ENCODE measurements around the gene ST6GALNAC6.
A peak's percentile ranks its signal among the peaks of the same experiment; 100 is the strongest.

The ST6GALNAC6 gene

DNA sequence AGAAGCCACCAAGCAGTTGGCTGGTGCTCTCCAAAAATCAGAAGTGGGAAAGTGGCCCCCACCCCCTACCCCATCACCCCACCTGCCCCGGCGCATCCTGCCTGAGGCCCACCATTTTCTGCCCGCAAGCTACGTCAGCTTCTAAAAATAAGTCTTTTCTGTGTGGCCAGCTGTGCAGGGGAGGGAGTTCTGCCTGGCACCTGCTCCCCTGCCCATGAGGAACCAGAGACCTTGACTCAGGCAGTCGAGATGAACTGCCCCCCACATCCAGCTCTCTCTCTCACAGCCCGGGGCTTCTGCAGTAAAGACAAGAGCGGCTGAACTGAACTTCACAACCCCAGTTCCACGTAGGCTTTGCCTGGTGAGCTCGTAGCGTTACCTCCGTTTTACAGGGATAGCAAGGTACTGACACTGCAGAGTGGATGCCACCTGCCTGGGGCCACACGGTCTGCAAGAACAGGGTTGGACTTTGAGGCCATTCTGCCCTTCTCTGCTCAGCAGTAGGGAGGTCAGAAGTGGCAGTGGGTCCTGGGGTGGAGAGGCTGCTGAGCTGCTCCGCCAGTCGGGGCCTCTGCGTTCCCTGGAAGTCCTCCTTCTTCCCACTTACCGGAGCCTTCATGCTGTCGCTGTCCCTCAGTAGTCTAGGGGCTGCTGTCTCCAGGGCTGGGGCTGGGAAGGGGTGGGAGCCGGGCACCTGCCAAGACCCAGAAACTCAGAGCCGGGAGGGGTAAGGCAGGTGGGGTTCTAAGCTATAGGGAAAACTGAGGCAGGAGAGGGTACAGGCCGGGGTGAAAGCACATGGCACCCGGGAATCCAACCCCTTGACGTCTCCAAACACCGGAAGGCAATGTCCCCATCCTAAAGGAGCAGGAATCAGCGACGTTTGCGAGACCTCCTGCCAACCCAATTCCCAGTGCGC lies 16.7 kb upstream of the ST6GALNAC6 start:
- no peak for DNase-seq

DNA sequence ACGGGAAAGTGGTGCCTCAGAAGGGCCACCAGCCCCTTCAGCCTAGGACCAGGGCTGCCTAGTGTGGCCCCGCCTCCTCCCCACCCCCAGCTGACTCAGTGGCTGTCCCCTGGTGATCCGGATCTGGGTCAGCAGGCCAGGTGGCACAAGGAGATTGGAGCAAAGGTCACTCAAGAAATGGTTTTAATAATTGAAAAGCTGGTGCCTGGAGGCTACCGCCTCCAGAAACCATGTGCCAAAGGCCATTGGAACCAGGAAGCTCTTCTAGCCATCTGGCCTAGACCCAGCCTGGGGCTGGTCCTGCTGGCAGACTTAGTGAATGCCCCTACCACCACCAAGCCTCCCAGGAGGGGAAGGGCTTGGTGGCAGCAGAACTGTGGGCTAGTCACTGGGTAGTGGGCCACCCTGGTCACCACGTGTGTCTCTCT lies 15.9 kb upstream of the ST6GALNAC6 start:
- no peak for DNase-seq

DNA sequence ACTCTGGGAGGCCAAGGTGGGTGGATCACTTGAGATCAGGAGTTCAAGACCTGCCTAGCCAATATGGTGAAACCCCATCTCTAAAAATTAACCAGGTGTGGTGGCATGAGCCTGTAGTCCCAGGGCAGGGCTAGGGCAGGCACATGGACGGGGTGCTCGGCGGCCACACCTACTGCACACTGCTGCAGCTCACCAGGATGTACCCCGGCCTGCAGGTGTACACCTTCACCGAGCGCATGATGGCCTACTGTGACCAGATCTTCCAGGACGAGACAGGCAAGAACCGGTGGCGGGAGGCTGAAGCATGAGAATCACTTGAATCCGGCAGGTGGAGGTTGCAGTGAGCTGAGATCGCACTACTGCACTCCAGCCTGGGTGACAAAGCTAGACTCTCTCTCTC lies 14.3 kb upstream of the ST6GALNAC6 start:
- no peak for DNase-seq

DNA sequence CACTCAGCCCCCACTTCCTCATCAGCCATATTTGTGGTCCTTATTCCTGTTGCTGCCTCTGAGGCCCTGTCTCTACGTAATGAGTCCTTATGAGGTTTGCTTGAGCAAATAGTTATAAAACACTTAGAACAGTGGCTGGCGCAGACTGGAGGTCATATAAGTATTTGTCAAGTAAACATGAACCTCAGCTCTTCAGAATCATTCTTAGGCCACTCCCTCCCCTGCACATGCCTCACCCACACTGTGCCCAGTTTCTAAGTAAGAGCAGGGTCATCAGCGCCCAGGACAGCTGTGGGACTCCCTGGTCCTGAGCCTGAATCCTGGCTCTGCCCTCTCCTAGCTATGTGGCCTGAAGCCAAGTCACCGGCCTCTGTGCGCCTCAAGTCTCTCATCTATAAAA lies 13.5 kb upstream of the ST6GALNAC6 start:
- no peak for DNase-seq

DNA sequence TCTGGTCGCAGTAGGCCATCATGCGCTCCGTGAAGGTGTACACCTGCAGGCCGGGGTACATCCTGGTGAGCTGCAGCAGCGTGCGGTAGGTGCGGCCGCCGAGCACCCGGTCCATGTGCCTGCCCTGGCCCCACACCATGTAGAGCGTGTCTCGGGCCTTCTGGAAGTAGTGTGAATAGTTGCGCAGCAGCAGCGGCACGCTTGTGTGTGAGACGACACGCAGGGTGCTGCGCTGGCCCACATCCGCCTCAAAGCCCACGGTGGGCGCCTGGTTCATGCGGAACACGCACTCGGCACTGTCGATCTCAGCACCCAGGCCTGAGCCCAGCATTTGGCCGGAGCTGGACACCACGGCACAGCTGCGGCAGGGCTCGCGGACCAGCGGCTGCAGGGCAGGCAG lies 12.9 kb upstream of the ST6GALNAC6 start:
- DNase-seq, result no peak

DNA sequence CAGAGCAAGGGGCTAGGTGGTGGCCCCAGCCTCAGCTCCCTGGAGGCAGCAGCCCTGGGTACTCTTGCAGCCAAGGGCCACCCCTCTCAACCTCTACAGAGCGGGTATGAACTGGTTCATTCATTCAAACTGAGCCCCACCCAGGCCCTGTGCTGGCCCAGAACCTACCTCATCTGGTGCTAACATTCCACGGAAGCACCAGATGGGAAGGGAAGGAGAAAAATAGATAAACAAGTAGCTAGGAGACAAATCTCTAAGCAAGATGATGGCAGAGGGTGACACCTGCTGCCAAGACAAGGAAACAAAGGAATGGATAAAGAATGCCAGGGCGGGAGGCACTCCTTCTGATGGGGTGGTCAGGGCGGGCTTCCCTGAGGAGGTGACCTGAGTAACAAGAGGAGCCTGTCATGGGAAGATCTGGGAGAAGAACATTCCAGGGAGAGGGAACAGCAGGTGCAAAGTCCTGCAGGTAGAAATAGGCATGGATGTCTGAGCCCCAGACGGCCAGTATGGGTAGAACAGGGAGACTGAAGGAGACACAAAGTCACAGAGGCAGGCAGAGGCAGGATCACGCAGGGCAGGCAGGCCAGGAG lies 11.3 kb upstream of the ST6GALNAC6 start:
- DNase-seq, result no peak

DNA sequence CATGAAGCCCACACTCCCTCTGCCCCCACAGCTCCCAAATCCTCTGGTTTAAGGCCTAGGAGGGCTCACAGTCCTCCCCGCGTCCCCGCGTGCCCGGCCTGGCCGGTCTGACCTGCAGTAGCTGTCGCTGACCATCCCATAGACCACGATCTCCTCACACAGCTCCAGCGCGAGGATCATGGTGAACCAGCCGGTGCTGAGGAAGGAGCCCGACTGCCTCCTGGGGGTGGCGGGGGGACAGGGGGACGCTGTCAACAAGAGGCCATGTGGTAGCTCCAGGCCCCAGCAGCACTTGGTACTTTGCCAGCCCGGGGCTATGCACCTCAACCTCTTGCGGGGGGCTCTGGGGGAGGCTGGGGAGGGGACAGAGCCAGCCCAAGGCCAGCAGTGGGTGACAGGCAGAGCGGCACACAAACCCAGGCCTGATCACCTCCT lies 10.5 kb upstream of the ST6GALNAC6 start:
- no peak for DNase-seq

DNA sequence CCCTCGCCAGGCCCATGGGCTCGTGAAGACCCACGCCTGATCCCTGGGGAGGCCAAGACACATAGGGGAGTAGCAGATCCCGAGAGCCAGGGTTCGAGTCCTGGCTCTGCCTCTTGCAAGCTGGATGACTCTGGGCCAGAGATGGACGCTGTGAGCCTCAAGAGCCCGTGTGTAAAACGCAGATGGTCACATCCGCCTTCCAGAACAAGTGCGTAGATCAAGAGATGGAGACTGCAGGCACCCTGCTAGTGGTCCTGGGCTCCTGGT lies 9.2 kb upstream of the ST6GALNAC6 start:
- no peak for DNase-seq

DNA sequence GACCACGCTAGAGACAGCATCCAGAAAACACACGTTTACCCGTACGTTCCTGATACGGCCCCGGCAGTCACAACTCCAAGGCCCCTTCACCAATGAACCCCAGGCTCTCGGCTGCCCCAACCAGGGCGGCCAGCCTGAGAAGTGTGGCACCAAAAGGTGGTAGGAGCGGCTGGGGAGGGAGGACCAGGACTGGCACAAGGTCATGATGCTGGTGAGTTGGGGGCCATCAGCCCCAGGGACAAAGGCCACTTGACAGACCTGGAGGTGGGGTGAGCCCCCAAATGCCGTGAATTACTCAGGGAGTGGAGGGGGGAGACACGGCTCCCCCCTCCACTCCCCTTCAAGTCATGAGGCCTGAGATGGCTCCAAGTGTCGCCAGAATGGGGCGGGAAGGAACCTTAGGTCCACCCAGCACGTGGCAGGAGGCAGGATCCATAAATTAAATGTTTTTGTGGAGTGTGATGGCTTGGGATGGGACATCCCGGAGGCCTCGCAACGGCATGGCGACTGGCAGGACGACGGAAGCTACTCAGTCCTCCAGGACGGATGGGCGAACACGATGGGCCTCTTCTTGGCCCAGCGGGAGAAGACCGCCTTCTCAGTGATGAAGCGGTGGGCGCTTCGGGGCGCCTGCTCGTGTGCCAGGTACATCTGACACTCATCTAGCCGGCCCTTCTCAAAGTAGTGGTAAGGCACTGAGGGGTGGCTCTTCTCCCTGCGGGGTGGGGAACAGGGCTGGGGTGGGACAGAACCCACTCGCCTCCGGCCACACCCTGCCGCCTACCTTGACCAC lies 8.7 kb upstream of the ST6GALNAC6 start:
- no peak for DNase-seq

DNA sequence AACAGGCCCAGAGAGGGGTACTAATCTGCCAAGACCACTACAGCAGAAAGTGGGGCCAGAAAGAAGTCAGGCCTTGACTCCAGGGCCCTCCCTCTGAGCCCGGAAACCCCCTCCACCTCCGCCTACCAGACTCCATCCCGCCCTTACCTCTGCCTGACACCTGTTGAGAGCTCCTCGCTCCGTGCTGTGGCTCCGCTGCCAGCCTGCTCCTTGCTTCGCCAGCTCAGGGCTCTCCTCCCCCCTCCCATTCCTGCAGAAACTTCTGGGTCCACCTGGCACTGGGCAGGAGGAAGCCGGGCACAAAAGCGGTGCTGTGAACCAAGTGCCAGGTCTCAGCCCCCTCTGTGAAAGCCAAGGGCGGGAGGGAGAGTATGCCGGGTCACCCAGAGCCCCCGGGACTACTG lies 6.4 kb upstream of the ST6GALNAC6 start:
- peak; percentile 54 to 66 for DNase-seq

DNA sequence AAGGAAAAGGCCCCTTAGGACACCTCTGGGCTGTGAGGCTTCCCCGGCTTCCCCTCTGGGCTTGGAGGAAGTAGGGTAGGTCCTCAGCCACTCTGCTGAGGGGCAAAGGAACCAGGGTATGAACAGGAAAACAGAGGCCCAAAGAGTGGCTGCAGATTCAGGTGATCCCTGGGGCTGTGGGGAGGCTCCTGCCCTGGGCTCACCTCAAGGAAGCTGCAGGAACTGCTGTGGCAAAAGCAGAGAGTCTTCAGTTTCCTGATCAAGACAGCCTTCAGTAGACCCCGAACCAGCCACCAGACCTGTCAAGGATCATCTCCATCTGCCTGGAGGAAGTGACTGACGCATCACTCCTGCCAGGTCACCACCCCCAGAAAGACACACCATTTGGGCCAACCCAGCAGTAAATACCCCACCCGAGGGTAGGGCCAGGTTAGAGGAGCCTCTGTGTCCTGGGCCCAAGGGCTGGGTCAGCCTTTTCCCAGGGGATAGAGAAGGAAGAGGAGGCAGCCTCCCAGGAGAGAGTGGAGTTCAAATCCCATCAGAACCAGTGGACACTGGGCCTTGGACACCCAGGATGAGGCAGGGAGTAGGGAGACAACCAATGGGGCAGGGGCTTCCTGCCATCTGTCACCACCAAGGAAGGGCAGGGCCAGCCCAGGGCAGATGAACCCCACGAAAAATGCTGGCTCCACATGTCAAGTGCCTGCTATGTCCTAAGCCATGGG lies 5.8 kb upstream of the ST6GALNAC6 start:
- DNase-seq, result peak in 1 of 2 experiments; percentile 49

DNA sequence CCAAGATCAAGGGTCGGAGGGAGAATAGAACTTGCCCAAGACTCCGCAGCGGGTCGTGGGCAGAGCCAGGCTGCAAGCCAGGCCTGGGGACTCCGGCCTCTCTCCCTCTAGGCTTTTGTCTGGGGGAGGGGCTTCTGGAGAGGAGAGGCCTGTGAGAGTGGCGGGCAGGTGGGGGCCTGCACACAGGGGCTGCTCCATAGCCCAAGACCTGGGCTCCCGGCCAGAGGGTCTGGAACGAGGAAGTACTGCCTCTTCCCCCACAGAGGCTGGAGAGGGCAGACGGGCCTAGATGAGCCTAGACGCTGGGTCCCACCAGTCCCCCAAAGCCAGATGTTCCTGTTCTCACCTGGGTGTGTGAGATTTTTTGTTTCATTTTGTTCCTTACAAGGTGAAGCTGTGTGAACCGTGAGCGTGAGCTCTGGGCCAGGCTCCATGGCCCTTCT lies 5.2 kb upstream of the ST6GALNAC6 start:
- no peak for DNase-seq

DNA sequence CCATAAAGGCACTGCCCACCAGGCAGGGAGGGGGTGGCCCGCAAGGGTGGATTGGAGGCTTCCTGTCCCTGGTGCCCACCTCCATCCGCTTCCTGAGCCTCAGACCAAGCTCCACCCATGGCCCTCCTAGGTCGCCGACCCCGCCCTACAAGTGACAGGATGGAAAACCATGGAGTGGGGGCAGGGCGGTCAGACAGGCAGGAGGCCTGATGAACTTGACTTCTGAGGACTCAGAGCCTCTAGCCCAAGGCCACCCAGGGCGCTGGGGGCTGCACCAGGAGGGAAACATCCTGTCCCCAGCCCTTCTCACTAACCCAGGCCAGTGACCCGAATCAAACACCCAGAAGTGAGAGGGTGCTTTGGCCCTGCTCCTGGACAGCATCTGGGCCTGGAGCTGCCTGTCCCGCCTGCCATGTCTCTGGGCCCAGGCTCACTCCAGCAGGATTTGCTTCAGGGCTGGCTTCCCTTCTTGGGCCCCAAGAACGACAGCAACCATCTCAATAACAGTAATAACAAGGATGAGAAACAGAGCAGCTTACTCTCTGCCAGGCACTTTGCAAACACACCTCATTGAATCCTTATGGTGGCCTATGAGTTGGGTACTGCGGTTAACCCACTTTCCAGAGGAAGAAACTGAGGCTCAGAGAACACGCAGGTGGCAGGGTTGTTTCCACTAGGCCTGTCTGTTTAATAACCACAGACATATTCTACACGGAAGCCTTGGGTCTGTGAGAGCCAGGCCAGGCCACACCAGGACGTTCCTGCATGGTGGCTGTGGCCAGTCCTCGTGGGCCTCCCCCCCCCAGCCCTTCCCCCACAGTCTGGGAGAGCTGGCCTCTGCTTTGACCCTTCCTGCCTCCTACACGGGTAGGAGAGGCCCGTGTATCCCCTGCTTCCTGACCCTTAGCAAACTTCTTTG lies 4.4 kb upstream of the ST6GALNAC6 start:
- peak; percentile 55 to 69 for DNase-seq

DNA sequence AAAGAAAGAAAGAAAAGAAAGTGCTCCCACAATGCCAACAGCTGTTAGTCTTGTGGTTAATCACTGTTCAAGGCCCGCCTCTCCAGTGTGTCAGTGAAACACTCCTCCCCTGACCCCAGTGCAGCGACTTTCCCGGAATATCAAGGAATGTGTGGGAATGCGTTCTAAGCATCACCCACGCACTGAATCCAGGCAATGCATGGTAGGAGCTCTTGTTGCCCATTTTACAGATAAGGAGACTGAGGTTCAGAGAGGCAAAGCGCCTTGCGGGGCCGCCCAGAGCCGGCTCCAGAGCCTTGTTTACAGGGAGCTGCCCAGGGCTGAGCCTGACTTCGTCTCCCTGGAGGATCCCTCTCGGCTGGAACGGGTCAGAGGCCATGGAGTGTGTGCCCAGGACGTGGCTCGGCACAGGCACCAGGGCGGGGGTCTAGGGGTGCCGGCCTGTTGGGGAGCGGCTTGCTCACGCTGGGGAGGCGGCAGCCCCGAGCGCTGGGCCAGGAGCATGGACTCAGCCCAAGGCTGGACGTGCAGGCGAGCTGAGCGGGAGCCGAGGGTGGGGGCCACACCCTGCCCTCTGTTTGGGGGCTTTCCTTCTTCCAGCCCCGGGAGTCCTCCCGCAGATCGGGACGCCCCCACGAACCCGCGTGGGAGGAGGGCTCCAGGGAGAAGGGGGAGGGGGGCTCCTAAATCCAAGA lies 823 bp downstream of the ST6GALNAC6 start:
- no peak for DNase-seq

DNA sequence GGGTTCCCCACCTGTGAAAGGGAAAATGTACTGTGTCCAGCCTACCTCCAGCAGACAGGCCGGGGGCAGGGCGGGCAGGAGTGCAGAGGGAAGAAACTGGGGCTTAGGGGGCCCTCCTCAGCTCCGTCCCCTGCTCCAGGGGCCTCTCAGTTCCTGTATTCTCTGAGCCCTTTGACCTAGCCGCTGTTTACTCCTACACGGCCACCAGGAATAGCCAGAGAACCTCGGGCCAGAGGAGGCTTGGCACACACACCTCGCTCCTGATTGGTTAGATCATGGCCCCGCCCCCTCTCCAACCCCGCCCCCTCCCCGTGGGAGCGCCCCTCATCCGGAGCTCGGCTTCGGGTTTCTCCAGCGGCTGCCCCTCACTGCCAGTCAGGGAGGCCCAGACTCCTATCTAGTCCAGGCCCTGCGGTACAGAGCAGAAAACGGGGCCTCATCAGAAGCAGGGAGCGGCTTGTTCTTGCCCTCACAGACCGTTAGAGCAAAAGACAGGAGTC lies 2.2 kb downstream of the ST6GALNAC6 start:
- DNase-seq, result peak in 1 of 2 experiments; percentile 34

DNA sequence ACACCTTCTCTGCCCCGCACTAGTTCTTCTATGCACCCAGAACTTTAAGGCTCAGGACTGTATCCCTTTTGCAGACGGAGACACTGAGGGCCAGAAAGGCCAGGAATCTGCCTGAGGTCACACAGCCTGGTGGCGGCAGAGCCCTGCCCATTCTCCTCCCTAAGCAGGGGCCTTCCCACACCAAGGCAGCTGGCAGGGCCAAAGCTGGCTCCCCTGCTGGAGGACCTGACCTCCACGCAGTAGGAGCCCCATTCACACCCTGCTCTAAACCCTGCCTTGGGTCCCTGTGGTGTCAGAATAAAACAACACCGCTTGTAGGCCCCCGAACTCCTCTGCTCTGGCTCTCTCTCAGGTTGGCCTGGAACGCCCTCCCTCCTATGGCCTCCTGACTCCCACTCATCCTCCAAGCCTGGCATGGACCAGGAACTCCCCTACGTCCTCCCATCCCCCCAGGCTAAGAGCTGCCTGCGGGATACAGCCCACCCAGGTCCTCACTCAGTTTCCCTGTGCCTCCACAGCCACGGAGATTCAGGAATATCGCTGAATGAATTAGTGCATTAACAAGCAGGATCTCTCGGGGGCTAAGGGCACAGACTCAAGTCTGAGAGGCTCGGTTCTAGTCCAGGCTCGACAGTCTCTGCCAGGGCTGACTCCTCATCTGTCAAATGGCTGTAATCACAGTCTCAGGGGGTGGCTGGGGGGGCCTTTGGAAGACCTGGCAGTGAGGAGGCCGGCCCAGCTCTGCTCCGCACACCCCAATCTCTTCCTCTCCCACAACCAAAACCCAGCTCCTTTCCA lies 2.8 kb downstream of the ST6GALNAC6 start:
- DNase-seq, result no peak

DNA sequence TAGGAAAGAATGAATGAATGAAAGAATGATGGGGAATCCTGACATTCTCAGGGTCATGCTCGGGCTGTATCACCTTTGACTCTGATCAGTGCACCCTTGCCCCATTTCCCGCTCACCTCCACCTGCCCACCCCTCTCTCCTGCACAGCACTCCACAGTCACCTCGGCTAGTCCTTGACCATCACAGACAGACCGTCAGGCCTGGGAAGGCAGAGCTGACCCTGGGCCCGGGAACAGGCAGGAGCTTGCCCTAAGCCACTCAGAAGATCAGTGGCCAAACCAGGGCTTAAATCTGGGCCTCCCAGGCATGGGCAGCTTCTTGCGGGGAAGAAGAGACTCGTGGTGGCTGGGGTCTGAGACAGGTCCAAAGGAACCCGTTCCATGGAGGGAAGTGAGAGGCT lies 3.6 kb downstream of the ST6GALNAC6 start:
- DNase-seq, result no peak

DNA sequence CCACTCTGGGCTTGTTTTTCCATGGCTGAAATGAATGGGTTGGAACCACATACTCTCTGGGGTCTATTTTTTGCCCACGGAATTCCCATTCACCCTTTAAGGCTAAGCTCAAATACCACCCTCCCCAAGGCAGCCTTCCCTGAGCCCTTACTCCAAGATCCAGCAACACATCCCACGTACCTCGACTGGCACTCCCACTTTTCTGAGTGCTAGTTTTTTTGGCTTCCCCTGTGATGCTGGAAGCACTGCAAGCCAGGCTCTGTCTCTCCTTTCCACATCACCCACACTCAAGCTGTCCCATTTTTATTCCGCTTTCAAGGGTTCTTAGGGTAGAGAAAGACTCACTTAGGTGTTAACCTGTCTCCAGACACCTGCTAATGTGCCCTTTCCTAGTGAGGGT lies 6.0 kb downstream of the ST6GALNAC6 start:
- no peak for DNase-seq

DNA sequence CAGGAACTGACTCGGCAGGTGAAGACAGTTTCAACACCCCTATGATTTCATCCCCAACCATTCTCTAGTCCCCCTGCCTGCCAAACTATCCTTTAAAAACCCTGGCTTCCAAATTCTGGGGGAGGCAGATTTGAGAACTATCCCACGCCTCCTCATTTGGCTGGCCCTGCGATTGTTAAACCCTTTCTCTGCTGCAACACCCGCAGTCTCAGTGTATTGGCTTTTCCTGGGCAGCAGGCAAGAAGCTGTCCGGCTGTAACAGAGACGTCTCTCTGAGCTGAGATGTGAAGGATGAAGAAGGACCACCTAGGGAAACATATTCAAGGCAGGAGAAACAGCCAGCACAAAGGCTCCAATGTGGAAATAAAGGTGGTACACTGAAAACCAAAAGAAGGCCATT lies 6.6 kb downstream of the ST6GALNAC6 start:
- DNase-seq, result no peak

DNA sequence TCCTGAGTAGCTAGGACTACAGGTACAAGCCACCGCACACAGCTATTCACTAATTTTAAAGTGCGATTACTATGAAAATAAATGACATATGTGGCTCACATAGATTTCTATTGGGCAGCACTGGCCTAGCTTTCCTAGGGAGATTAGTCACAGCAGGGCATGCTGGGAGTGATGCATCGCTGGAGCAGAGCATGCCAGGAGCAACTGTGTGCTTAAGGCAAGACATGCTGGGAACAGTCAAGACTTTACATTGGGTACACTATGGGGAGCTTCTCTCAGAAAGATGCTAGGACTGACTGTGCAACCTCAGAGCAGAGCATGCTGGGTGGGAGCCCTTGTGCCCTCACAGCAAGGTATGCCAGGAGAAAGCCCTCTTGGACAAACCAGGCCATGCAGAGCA lies 9.3 kb downstream of the ST6GALNAC6 start:
- no peak for DNase-seq
